Glutamatergic neuron (in vitro differentiated cells): Measurements from ENCODE around the gene SH2D7. TPM values are rescaled to one million over a fixed set of nuclear protein-coding genes. Genes with fewer than 3 reads are reported as not detected.

Experiments used
- DNase-seq: peaks from one replicate; pipeline ENCODE4 v3.0.0; 2022
- H3K27ac Mint-ChIP-seq: one replicate; pipeline ENCODE4 v1.8.0; 2020; ENCODE audit warnings: mild to moderate bottlenecking, mixed read lengths, inconsistent platforms; ENCODE audit not compliant: unreplicated experiment
- H3K27me3 Mint-ChIP-seq: one replicate; pipeline ENCODE4 v1.8.0; 2020; ENCODE audit warnings: mild to moderate bottlenecking, moderate library complexity, mixed read lengths, inconsistent platforms; ENCODE audit not compliant: unreplicated experiment
- H3K36me3 Mint-ChIP-seq: one replicate; pipeline ENCODE4 v1.8.0; 2020; ENCODE audit warnings: mild to moderate bottlenecking, mixed read lengths, inconsistent platforms; ENCODE audit not compliant: unreplicated experiment
- H3K4me1 Mint-ChIP-seq: one replicate; pipeline ENCODE4 v1.8.0; 2020; ENCODE audit warnings: mild to moderate bottlenecking, low read depth, mixed read lengths, inconsistent platforms; ENCODE audit not compliant: unreplicated experiment
- H3K4me3 Mint-ChIP-seq: one replicate; pipeline ENCODE4 v1.8.0; 2020; ENCODE audit warnings: mild to moderate bottlenecking, mixed read lengths, inconsistent platforms; ENCODE audit not compliant: unreplicated experiment
- H3K9me3 Mint-ChIP-seq: one replicate; pipeline ENCODE4 v1.8.0; 2020; ENCODE audit warnings: mild to moderate bottlenecking, moderate library complexity, mixed read lengths, inconsistent platforms; ENCODE audit not compliant: unreplicated experiment
- total RNA-seq: library from RNA; stranded (reverse); fragmentation: NEBNext Ultra II Directional; extraction: Animal tissue kit (Norgen Biotek cat#: 25700); gene quantifications from one replicate; pipeline ENCODE4 v1.2.1, GENCODE V29; 2021; ENCODE audit not compliant: unreplicated experiment
- TF ChIP-seq, protein P1 (sequence below): fragments of 200-600 bp; sonication (generic); IDR thresholded peaks from one replicate; pipeline ENCODE4 v1.5.0; 2021; ENCODE audit not compliant: partially characterized antibody, unreplicated experiment

SH2D7 gene
- total RNA-seq, 1 donor from 2014 or later = not detected

DNA sequence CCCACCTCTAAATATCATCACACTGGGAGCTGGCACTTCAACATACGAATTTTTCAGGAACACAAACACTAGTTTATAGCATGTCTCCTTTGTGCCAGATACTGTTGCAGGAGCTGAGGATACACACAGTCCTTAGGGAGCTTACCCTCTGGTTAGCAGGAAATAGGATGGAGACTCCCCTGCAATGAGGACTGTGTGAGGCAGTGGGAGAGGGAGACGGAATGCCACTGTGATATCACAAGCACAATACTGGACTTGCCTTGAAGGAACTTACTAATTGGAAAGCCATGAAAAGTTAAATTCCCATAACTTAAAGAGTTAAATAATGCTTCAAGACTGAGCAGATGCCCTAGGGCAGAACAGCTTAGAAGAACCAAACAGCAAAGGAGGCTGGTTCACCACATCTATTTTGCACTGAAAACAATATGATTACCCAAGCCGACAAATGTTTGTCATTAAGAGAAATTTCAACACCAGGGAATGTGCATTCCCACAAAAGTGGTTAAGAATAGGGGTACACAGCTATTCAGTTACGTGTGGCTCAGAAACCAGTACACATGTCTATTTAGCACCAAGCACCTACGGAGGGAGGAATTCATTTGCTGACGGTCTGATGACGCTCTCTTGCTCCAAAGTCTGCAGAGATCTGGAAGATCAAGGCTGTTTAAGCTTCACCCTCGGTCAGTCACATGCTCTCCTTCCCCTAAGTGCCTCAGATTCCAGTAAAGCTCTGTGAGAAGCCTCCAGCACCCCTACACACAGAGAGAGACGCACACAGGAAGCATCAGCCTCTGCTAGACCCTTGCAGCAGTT, 20.1 kb upstream of the SH2D7 start:
- H3K4me3 Mint-ChIP-seq = peak overlapping the region; percentile 44
- H3K36me3 Mint-ChIP-seq = no peaks in the 10 kb centered on the region
- H3K27ac Mint-ChIP-seq = peak overlapping the region; percentile 10
- H3K27me3 Mint-ChIP-seq = peaks cover 2% of the 10 kb centered on the region
- DNase-seq = no peak
- TF ChIP-seq, protein P1, sequence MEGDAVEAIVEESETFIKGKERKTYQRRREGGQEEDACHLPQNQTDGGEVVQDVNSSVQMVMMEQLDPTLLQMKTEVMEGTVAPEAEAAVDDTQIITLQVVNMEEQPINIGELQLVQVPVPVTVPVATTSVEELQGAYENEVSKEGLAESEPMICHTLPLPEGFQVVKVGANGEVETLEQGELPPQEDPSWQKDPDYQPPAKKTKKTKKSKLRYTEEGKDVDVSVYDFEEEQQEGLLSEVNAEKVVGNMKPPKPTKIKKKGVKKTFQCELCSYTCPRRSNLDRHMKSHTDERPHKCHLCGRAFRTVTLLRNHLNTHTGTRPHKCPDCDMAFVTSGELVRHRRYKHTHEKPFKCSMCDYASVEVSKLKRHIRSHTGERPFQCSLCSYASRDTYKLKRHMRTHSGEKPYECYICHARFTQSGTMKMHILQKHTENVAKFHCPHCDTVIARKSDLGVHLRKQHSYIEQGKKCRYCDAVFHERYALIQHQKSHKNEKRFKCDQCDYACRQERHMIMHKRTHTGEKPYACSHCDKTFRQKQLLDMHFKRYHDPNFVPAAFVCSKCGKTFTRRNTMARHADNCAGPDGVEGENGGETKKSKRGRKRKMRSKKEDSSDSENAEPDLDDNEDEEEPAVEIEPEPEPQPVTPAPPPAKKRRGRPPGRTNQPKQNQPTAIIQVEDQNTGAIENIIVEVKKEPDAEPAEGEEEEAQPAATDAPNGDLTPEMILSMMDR = no peak
- H3K9me3 Mint-ChIP-seq = no peaks in the 10 kb centered on the region
- peaks cover 45% of the 10 kb centered on the region for H3K4me1 Mint-ChIP-seq

DNA sequence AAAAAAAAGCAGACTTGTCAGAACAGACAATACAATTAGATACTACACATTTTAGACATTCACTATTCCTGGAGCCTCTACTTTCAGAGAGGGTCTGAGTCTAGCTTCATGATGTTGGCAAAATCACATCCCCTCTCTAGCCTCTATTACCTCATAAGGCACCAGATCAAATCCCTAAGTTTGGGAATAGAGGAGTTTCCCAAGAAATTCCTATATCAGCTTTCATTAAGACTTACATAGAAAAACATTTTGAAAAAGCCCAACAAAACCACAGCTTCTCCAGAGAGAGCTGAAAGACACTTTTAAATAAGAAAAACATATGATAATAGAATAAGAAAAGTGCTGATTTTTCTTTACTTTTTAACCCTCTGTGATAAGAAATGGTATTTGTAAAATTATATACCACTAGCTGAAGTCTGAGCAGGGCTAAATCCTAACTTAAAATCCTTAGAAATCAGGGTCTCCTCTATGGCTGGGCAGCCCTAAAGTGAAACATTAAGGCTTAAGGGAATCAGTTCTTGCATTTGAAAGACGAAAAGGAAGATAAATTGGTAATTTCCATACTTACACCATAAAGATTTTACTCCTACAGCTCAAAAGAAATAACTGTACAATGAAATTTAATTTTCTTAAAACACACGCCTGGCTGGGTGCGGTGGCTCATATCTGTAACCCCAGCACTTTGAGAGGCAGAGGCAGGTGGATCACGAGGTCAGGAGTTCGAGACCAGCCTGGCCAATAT, 19.1 kb upstream of the SH2D7 start:
- Mint-ChIP-seq H3K9me3 (peaks cover 2% of the 10 kb centered on the region), H3K27ac (peak overlapping the region; percentile 10), H3K27me3 (peaks cover 2% of the 10 kb centered on the region), H3K4me3 (peak overlapping the region; percentile 44), H3K36me3 (no peaks in the 10 kb centered on the region), H3K4me1 (peaks cover 42% of the 10 kb centered on the region)
- no peak for DNase-seq
- TF ChIP-seq, protein P1 = no peak

DNA sequence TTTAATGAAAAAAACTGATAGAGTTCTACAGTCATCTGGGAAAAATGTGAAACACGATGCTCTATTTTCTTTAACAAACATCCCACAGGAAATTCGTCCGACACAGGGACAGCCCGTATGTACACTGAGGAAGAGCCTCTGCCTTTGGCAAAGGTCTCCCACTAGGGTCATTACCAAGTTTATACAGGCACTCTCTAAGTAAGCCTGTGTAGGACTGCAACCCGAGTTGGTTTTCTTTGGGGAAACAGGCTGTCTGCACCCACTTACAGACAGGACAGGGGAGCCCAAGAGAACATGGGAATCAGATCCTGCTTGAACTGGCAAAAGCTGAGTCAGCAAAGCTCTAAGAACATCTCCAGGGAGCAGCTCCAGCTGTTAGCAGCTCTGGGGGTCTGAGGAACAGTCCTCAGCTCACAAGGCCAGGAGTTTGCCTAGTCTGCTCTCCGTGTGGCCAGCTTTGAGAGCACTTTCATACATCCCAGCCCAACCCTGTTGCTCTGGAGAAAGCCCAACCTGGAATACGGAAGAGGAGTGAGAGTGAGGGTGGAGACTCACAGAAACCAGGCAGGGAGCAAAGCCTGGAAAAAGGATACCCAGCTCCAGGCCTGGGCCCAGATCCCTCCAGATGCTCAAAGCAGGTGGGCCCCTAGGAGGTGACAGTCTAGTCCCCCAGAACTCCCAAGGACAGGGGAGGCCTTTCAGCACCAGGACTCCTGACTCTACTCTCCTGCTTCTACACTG, 16.7 kb upstream of the SH2D7 start:
- no peaks in the 10 kb centered on the region for H3K36me3 Mint-ChIP-seq
- H3K4me3 Mint-ChIP-seq = peak overlapping the region; percentile 96
- H3K27ac Mint-ChIP-seq = peak overlapping the region; percentile 88
- peaks cover 21% of the 10 kb centered on the region for H3K4me1 Mint-ChIP-seq
- peak; percentile 35 for DNase-seq
- TF ChIP-seq, protein P1 = no peak
- no peaks in the 10 kb centered on the region for H3K27me3 Mint-ChIP-seq
- H3K9me3 Mint-ChIP-seq = peaks cover 2% of the 10 kb centered on the region

DNA sequence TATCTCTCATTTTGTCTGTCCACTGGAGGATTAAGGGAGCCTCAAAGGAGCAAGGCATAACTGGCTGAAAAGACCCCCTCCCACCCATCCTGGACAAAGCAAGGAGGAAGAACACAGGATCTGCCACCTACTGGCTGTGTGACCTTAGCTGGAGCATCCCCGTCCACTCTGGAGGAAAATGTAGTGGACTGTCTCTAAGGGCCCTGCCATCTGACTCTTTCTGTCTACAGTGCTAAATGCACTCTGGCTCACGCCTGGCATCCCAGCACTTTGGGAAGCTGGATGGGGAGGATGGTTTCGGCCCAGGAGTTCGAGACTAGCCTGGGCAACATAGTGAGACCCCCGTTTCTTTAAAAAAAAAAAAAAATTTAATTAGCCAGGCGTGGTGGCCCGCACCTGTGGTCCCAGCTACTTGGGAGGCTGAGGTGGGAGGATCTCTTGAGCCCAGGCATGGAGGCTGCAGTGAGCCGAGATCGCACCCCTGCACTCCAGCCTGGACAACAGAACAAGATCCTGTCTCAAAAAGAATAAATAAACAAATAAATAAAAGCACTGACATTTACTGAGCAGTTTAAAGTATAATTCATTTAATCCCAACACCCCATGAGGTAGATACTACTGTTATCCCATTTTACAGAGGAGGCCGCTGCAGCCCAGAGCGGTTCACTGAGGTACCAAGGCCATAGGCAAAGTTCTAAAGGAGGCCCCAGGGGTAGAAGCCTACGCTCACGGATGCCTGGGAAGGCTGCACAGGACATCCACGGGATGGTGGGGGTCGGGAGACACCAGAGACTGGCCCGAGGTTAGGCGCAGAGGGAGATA, 15.9 kb upstream of the SH2D7 start:
- peak overlapping the region; percentile 96 for H3K4me3 Mint-ChIP-seq
- H3K27ac Mint-ChIP-seq = peak overlapping the region; percentile 88
- peaks cover 21% of the 10 kb centered on the region for H3K4me1 Mint-ChIP-seq
- peak; percentile 51 for DNase-seq
- peaks cover 2% of the 10 kb centered on the region for H3K9me3 Mint-ChIP-seq
- TF ChIP-seq, protein P1 = no peak
- peaks cover 2% of the 10 kb centered on the region for H3K27me3 Mint-ChIP-seq
- H3K36me3 Mint-ChIP-seq = no peaks in the 10 kb centered on the region
